ENCODE data around the gene AHSG.

DNA sequence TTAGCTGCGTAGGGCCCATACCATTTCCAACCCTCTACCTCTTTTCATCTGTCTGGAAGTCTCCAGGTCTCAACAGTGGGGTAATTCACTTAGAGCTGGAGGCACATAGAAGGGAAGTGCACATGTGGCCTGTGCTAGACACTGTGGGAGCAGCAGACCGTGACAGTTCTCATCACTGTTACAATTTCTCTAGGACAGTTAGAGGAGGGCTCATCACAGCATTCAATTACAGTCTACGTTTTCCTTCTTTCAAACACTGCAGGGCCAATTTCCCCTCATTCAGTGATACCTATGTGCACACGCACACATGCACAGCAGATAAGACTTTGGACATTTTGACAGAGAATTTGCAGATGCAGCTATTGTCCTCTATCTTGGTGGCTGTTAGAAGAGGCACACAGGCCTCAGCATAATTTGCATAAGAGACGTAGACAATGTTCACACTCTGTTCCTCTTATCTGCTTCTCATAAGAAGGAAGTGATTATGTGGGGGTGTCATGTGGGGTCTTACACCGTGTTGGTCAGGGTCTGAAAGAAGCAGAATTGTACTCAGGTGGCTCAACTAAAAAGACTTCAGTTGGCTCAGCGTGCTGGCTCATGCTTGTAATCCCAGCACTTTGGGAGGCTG lies 40.3 kb downstream of the AHSG start:
- TF ChIP-seq, protein P1, sequence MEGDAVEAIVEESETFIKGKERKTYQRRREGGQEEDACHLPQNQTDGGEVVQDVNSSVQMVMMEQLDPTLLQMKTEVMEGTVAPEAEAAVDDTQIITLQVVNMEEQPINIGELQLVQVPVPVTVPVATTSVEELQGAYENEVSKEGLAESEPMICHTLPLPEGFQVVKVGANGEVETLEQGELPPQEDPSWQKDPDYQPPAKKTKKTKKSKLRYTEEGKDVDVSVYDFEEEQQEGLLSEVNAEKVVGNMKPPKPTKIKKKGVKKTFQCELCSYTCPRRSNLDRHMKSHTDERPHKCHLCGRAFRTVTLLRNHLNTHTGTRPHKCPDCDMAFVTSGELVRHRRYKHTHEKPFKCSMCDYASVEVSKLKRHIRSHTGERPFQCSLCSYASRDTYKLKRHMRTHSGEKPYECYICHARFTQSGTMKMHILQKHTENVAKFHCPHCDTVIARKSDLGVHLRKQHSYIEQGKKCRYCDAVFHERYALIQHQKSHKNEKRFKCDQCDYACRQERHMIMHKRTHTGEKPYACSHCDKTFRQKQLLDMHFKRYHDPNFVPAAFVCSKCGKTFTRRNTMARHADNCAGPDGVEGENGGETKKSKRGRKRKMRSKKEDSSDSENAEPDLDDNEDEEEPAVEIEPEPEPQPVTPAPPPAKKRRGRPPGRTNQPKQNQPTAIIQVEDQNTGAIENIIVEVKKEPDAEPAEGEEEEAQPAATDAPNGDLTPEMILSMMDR (IDR thresholded peaks at IDR 0.05) = no peak
- TF ChIP-seq ZFX (IDR thresholded peaks at IDR 0.05; ENCODE audit: borderline replicate concordance) = no peak

Data from 22Rv1 (cell line).